ENCODE data around the gene ANK2.

DNA sequence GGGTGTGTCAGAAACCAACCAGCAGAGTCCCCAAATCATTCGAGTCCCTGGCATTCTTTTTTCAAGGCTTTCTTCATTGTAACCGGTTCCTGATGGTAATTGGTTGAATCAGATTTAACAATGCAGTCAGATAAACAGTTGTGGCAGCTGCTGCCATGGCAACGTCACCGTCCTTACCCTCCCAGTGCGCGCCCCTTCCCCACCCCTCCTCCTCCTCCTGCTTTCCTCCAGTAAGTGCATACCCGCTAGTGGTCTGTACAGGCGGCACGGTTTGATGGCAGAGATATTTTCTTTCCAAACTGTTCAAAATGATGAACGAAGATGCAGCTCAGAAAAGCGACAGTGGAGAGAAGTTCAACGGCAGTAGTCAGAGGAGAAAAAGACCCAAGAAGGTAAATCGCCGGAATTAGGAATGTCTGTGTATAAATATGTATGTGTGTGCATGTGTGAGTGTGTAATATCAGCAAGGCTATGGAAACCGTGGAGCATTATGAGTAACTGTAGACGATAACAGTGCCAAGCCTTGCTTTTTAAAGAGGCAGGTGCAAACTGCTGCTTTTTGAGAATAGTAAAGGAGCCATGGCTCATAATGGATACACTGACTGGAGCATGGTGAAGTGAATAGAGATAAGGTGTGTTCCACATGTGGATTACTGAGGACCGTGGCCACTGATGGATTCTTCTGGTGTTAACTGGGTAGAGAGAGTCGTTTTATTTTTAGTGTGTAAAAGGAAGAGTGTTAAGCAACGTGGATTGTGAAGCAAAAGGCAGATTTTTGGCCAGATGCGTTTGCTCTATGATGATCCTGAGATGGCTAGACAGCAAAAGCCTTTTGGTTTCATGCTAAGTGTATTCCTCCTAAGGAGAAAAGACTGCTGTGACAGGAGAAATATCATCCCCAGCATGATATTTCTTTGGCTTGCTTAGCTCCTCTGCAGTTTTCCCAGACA lies at the start of gene ANK2:
- TF ChIP-seq POLR2A (IDR thresholded peaks at IDR 0.05), result no peak
- TF ChIP-seq, protein P1, sequence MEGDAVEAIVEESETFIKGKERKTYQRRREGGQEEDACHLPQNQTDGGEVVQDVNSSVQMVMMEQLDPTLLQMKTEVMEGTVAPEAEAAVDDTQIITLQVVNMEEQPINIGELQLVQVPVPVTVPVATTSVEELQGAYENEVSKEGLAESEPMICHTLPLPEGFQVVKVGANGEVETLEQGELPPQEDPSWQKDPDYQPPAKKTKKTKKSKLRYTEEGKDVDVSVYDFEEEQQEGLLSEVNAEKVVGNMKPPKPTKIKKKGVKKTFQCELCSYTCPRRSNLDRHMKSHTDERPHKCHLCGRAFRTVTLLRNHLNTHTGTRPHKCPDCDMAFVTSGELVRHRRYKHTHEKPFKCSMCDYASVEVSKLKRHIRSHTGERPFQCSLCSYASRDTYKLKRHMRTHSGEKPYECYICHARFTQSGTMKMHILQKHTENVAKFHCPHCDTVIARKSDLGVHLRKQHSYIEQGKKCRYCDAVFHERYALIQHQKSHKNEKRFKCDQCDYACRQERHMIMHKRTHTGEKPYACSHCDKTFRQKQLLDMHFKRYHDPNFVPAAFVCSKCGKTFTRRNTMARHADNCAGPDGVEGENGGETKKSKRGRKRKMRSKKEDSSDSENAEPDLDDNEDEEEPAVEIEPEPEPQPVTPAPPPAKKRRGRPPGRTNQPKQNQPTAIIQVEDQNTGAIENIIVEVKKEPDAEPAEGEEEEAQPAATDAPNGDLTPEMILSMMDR (IDR thresholded peaks at IDR 0.05), result no peak

All from uterus (tissue), 2 donors.